Right forelimb (tissue), 1 donor: ENCODE data around the gene CLTCL1.
"Not testable (repeated sequence)": the region's sequence is repeated elsewhere in the genome, so short reads cannot be mapped to it uniquely, and the experiment has no call there.

Experiments used
- DNase-seq: peaks from one replicate; pipeline ENCODE4 v3.0.0-alpha.2; 2018

Gene CLTCL1

DNA sequence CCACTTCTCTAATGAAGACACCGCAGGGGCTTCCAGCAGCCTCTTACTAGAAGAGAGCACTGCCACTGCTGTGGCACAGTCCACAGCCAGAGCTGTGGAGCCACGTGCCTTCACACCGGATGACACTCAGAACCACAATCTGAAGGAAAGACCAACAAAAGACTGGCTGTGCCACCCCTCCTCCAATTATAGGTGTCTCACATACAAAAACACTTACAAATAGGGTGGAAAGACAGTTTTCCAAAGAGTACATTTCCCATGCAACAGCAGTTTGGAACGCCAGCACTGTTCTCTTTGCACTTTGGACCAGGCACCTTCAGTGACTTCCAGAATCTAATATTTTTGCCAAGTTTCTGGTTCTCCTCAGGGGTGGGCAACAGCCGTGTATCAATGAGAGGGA lies 74.9 kb downstream of the CLTCL1 start:
- no peak for DNase-seq

DNA sequence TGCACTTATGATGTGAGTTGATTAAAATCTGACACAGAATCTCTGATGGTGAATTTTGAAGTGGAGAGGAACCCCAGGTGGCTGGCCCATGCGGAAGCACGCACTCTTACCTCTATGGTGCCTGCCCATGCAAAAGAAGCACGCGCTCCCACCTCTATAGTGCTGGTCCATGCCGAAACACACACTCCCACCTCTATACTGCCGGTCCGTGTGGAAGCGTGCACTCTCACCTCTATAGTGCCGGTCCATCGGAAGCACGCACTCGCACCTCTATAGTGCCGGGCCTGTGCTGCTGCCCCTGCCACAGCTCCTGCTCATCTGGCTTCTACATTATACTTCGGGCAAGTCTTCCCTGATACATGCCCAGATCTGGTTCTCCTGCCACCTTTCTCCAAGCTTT lies 76.2 kb downstream of the CLTCL1 start:
- DNase-seq: no peak

DNA sequence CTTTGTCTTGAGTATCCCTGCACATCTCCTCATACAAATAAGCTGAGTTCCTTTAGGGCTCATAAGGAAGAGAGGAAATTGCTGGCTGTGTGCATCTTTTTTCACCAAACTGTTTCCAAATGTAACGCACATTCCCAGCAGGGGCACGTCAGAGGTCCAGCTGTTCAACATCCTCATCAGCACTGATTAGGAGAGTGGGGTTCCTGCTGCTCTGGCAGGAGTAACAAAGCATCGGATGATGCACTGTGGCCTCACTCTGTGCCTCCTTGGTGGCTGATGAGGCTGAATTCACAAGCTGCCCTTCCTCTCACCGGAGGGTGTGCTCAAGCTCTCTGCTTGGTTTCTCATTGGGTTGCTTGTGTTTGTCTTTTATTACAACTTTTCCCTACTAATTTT lies 77.4 kb downstream of the CLTCL1 start:
- DNase-seq: no peak

DNA sequence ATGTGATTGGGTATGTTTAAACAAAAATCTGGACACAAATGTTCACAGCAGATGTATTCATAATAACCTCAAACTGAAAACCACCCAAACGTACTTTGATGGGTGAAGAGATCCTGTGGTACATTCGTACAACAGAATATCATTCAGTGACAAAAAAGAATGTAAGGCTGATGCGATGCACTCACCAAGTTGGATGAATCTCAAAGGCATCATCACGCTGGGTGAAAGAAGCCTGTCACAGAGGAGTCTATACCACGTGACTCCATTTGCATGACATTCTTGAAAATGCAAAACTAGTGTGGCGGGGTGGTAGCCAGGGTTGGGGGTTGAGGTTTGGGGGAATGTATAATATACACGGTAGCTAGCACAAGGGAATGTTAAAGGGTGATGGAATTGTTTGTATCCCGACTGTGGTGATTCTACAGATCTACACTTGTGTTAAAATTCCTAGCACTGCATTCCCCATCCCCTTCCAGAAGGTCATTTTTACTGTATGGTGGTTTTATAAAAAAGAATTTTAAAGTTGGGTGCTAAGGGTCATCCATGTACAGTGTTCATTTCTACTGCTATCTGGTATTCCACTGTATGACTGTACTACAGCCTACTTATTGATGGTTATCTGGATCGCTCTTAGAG lies 78.0 kb downstream of the CLTCL1 start:
- no peak for DNase-seq

DNA sequence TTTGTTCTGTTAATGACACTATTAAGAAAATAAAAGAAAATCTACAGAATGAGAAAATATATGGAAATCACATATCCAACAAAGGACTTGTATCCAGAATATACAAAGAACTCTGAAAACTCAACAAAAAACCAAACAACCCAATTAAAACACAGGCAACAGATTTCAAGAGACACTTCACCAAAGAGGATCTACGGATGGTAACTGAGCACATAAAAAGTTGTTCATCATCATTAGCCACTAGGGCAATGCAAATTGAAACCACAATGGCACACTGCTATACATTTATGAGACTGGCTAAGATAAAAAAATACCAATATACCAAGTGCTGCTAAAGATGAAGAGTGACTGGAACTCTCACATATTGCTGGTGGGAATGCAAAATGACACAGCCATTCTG lies 78.5 kb downstream of the CLTCL1 start:
- DNase-seq: no peak

DNA sequence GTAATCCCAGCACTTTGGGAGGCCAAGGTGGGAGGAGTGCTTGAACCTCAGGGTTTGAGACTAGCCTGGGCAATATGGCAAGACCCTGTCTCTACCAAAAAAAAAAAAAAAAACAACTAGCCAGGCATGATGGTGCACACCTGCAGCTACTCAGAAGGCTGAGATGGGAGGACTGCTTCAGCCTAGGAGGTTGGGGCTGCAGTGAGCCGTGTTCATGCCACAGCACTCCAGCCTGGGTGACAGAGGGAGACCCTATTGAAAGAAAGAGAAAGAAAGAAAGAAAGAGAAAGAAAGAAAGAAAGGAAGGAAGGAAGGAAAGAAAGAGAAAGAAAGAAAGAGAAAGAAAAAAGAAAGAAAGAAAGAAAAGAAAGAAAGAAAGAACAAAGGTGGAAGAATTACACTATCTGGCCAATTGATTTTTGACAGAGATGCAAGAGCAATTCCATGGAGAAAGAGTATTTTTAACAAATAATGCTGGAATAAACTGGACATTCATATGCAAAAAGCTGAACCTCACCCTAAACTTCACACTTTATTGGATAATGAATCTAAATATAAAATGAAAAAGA lies 79.1 kb downstream of the CLTCL1 start:
- no peak for DNase-seq

DNA sequence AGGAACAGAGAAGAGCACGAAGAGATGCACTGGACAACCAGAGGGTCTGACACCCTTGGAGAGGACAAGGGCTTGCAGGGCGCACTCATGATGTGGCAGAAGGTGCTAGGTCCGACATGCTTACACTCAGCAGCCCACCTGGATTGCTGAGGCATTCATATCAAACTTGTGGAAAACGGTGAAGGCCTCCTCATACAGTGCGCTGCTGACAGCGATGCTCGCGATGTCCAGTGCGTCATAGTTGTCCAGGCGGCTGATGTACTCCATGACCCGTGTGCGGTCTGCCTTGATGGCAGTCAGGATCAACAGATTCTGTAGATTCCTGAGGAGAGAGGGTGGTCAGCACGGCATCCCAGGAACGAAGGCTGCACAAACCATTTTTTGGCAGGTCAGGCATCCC lies 81.3 kb downstream of the CLTCL1 start:
- DNase-seq: no peak

DNA sequence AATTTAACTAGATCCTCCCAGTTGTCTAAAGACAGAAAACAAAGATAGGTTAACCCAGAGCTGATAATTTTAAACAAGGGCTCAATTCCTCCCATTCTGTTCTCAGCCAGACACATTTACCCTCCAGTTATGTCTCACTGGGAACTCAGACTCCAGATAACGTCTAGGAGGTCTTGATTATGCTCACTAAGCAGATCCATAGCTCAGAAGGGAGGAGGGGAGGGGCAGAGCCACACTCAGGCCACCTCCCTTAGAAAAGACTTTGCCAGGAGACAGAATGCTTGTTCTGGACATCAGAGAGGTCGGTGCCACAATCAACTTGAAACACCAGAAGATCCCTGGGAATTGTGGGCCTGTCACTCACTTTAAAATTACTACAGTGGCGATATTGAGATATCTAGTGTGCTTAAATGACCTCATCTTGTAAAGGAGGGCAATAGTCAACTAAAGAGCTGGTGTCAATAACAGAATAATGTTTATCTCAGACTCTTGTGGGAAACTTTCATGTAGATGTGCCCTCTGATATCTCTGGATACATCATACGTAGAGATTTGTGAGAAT lies 83.2 kb downstream of the CLTCL1 start:
- DNase-seq: no peak

DNA sequence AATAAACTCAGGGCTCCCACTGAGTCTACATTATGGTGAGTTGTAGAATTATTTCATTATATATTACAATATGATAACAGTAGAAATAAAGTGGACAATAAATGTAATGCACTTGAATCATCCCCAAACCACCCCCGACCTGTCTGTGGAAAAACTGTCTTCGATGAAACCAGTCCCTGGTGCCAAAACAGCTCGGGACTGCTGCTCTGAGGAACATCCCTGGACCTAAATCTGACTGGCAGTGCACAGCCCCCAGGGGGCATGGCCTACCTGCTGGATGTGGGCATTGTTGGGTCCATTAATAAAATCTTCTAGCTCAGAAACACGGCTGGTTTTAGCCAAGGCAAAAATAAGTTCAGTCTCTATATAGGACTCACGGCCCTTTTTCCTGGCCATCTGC lies 83.6 kb downstream of the CLTCL1 start:
- DNase-seq: no peak

DNA sequence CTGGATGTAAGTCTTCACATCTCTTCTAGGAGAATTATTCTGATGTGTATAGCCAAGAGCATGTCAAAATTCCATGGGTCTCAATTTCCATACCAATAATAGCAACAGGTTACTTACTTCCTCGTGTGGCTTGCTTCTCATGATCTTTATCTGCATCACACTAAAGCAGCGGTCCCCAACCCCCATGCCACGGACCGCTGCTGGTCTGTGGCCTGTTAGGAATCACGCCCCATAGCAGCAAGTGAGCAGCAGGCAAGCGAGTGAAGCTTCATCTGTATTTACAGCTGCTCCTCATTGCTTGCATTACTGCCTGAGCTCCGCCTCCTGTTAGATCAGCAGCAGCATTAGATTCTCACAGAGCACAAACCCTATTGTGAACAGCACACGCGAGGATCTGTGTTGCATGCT lies 84.1 kb downstream of the CLTCL1 start:
- no peak for DNase-seq

DNA sequence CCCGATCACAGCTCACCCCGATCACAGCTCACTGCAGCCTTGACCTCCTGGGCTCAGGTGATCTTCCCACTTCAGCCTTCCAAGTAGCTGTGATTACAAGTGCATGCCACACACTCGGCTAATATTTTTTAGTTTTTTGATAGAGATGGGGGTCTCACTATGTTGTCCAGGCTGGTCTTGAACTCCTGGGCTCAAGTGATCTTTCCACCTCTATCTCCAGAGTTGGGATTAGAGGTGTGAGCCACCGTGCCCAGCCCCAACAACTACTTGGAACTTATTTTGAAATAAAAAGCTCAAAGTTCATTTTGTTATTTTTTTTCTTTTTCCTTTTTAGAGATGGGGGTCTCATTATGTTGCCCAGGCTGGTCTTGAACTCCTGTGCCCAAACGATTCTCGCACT lies 85.2 kb downstream of the CLTCL1 start:
- no peak for DNase-seq

DNA sequence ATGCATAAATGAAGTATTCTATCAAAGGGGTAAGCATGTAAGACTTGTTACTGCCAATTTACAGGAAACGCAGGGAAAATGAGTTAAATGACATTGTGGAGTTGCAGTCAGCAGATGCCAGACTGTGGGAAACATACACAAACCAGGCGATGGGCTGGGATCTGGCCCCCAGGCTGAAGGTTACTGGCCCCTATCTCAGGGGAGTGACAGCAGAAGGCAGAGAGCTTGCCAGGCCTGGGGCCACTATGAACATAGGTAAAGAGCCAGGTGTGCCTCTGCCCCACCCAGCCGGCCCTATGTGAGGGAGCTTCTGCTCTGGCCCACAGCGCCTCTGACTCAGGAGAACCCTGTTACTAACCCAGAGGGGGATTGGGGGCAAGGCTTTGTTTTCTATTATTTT lies 86.9 kb downstream of the CLTCL1 start:
- no peak for DNase-seq

DNA sequence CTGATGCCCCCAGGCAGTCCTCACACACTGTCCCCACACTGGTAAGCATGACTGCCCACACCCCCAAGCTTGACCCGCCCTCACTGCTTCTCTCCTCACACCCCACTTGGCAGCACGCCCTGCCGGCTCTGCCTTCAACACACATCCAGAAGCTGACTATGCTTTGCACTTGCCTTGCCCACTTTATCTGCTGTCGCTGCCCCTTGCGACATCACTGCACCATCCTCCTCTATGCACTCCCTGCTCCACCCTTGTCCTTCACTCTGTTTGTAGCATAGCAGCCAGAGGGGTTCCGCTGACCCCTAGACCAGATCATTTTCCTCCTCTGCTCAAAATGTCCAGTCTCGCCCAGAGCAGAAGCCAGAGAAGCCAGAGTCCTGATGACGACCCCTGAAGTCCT lies 87.7 kb downstream of the CLTCL1 start:
- DNase-seq: no peak

DNA sequence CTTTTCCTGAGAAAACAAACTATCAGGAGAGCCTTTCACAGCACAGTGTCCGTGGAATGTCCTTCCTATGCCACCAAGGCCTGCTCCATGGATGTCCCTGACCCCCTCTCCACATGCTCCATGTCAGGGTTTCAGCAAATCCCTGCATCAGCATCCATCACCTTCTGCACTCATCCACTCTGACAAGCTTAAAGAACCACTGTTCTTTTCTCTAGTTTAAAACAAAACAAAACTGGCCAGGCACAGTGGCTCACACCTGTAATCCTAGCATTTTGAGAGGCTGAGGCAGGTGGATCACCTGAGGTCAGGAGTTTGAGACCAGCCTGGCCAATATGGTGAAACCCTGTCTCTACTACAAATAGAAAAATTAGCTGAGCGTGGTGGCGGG lies 88.7 kb downstream of the CLTCL1 start:
- DNase-seq: not testable (repeated sequence)

DNA sequence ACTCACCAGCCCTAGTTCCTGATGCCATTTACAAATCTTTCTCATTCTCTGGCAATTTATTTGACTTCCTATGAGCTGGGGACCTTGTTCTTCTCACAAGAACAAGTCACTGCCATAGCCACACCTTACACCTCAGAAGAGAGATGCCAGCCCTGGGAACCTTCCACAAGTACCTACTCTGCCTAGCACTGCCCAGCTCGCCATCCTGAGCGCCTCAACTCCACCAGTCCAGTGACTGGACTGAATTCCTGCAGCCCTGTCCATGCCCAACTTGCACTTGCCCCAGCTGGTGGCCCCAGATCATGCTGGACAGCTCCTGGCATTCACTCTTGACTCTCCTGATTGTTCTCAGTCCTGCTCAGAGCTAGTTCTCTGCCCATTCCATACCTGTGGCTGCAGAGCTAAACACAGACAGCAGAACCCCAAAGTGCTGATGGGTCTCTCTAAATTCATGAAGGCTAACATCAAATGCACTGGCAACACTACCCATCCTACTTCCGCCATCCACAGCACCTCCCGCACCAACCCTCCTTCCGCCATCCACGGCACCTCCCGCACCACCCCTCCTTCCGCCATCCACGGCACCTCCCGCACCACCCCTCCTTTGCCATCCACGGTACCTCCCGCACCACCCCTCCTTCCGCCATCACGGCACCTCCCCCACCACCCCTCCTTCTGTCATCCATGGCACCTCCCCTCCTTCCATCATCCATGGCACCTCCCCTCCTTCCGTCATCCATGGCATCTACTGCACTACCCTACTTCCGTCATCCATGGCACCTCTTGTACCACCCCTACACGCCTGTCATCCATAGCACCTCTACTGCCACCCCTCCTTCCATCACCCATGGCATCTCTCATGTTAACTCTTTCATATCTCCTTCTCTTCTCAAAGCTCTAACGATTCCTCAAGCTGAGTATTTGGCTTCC lies 89.4 kb downstream of the CLTCL1 start:
- no peak for DNase-seq

DNA sequence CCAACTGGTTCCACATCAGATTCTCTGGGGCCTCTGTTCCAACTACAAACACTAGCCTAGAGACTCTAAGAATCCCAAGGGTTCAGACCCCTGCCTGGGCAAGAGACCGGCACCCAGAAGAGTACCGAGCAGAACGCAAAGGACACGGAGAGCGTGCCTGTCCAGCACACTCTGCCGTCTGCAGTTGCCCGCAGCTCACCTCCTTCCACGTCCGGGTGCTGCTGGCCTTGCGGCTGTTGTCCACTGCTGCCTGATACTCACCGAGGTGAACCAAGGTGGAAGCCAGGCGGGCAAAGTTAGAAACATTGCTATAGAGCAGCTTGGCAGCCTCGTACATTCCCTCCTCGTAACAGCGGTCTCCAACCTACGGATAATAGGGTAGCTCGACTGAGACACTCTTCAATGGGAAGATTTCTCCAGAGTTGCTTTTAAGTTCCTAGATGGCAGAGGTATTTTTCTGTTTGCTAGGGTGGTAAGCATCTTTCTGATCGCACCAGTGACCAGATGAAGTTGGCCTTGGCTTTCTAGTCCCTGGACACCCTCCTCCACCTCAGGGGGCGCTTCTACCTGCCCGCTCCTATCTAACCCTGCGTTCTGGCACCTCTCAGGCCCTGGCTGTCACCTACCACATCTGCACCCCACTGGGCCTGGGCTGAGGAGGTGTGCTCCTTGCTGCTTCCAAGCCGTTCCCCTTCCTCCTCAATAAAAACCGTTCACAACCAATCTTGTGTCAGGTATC lies 90.2 kb downstream of the CLTCL1 start:
- DNase-seq: no peak

DNA sequence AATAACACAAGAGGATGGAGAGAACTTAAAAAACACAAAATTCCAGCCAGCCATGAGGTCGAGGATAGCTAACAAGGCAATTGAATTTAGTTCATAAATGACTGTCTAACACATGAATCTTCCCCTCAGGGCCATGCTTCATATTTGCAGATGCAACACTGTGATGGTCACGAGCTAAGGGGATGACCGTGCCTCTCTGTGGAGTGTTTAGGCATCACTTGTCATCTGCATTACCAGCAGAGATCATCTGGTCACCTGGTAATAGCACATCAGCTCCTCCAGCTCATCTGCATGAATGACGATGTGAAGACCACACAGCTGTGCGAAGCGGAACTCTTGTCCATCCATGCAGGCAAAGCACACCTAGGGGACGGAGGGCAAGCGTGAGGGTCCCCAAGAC lies 92.0 kb downstream of the CLTCL1 start:
- DNase-seq: no peak

DNA sequence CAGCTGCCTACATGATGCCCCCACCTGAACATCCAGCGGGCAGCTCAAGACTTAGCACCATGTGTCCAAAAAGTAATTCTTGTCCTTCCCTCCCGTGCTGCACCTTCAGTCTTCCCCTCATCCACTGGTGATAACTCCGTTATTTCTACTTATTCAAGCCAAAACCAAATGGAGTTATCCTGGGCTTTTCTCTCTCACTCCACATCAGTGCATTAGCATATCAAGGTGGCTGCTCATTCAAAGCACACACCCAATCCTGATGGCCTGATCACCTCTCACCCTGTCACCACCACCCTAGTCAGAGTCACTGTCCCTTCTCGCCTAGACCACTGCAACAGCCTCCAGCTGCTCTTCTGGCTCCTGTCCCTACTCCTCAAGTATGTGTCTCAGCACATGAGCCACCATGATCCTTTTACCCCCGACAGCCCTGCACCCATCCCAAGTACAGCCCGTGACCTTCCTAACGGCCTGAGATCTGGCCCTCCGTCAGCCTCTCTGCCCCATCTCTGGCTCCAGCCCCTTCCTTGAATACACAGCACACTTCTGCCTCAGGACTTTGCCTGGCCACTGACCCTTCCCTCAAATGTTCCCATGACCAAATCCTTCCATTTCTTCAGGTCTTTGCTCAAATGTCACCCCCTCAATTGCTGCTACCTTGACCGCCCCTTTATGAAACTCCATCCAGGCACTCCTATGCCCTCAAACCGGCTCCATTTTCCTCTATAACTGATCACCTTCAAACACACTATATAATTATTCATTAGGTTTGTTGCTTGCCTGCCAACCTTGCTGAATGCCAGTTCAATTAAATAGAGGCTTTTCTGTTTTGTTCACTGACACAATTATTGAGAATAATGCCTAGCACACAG lies 93.3 kb downstream of the CLTCL1 start:
- no peak for DNase-seq

DNA sequence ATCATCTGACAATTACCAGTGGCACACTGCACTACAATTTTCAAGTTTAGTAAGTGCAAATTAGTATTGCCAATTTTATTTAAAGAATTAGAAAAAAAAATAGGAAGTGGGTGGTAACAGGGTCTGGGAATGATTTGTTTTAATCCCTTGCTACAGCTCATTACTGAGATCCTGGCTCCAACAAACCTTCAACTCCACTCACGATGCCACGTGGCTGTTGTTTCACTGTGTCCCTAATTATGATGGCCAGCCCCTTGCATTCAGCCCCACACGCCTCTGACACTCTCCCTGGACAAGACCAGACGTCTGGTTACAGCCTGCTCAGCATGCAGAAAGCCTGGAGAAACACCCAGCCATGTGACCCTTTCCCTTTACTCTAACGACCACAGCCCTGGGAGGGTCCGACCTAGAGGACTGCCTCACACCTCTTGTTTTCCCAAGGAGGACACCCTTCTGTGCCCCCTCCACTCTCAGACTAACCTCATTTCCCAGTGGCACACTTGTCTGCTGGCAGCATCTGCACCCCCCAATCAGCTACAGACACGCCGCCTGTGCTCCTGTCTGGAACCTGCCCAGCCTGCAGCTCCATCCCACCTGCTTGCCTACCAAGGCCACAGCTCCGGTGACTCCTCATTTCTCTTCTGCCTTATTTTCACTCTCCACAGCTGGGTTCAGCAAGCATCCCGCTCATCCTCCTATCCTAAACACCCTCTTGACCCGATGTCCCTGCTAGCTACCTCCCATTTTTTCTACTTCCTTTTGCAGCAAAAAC lies 94.5 kb downstream of the CLTCL1 start:
- no peak for DNase-seq

DNA sequence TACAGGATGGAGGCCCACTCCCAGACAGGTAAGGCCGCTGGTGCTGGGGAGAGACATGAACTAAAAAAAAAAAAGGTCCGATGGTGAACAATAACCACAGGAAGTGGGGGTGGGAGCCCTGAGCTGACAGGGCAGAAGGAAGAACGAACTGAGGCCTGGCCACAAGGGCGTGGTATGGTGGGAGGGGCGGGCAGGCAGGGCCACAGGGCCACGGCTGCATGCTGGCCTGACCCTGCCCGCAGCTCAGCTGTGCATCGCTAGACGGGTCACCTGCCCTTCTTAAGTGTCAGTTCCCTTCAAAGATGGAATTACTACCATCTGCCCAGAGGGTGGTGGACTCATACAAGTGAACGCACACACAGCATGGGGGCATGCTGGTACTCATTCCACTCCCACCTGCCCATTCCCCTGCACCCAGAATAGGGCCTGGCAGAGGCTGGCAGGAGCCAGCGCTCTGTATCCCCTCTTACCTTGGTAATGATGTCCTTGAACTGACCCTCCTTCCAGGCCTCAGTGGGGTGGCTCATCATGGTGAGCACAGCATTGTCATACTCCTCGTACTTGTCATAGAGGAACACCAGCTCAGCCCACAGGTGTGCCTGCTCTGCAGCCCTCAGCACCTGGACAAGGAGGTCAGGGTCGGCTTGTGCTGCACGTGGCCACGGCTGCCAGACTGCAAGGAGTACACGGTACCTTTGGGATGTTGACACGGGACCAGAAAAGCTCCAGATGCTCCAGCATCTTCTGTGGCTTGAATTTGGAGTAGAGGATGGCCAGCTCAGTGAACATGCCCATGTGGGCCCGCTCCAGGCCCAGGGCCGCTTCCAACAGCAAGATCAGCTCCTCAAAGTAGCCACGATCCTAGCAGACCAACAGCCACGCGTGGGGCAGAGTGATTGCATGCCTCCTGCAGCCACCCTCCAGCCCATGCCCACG lies 95.5 kb downstream of the CLTCL1 start:
- no peak for DNase-seq
